ENCODE measurements around the gene A3GALT2. TPM values are rescaled to one million over a fixed set of nuclear protein-coding genes. Genes with fewer than 3 reads are reported as not detected.

Gene A3GALT2
- total RNA-seq, 1 experiment from 2014 or later: not detected

Other genes starting within 250 kb of the A3GALT2 start
- 3.9 and 5.8 TPM in 2 replicates for gene AZIN2, start 239.9 kb downstream of the A3GALT2 start, total RNA-seq (2014; rRNA removed; shearing (Covaris generic))
- 3.2 and 4.7 TPM in 2 replicates for gene TRIM62, start 139.1 kb downstream of the A3GALT2 start, total RNA-seq (2014; rRNA removed; shearing (Covaris generic))
- 3.6 and 5.0 TPM in 2 replicates for gene ZNF362, start 64.6 kb downstream of the A3GALT2 start, total RNA-seq (2014; rRNA removed; shearing (Covaris generic))
- 56.3 and 60.7 TPM in 2 replicates for gene PHC2, start 110.0 kb upstream of the A3GALT2 start, total RNA-seq (2014; rRNA removed; shearing (Covaris generic))
- 2.9 and 3.8 TPM in 2 replicates for gene ZSCAN20, start 151.5 kb upstream of the A3GALT2 start, total RNA-seq (2014; rRNA removed; shearing (Covaris generic))